GM21528 (cell line): ENCODE data around the gene CDH12.
"Not testable (repeated sequence)": the region's sequence is repeated elsewhere in the genome, so short reads cannot be mapped to it uniquely, and the experiment has no call there.

ENCODE experiments used
- ATAC-seq: cut with Tn5 transposase; IDR thresholded peaks from one replicate; pipeline ENCODE4 v1.9.1; 2021; ENCODE audit warnings: mild to moderate bottlenecking, moderate library complexity; ENCODE audit not compliant: unreplicated experiment, low FRiP score

The CDH12 gene

GRCh38 chr5:22329683-22330082 is 523.5 kb downstream of the CDH12 start:
- ATAC-seq, result no peak

GRCh38 chr5:22319798-22320197 is 533.3 kb downstream of the CDH12 start:
- no peak for ATAC-seq

GRCh38 chr5:22316294-22316693 is 536.9 kb downstream of the CDH12 start:
- no peak for ATAC-seq

- not testable (repeated sequence) for ATAC-seq
These were observed 538.1 kb downstream of the CDH12 start for GRCh38 chr5:22315052-22315451.

DNA sequence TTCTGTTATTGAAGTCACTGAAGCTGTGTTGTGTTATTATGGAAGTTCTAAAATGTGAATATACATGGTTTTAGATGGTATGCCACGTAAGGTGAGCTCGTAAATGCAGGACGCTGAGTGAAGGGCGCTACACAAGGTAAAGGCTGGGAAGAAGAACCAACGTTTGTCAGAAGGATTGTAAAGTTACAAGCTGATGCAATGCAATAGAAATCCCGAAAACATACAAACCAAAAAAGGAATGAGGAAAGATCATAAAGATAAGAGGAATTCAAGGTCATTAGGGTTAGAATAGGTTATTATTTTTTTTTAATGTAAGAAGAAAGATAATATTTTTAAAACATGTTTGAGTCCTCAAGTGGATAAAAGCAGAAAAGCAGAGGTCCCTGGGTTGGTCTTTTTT is 538.6 kb downstream of the CDH12 start:
- ATAC-seq, result no peak

DNA sequence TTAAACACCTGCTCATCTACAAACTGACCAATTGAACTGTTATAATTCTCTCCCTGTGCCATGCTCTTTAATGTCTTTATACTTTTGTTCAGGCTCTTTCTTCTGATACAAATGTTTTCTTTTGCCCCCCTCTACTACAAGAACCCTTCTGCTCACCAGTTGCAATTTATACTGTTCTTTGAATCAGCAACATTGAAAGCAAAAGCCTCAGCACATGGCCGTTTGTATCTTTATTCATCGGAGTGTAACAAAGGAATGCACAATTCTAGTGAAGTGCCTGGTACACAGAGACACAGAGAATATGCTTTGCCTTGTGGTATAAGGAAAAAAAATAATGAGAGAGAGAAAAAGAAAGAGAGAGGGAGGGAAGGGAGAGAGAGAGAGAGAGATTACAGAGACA is 547.1 kb downstream of the CDH12 start:
- no peak for ATAC-seq

- ATAC-seq, result no peak
These were observed 557.3 kb downstream of the CDH12 start for GRCh38 chr5:22295832-22296231.

DNA sequence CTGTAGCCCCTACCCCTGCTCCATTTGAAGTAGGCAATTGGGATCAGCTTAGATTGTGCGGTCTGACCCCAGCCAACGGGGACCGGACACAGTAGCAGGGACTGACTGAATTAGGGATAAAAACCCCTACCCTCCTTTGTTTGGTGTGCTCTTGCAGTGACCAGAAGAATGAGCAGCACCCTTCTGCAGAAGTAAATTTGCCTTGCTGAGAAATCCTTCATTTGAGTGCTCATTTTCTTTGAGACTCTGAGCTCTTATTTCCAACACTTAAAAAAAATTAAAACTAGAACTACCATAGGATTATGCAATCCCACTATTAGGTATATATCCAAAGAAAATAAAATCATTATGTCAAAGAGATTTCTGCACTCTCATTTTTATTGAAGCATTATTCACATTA is 560.0 kb downstream of the CDH12 start:
- no peak for ATAC-seq

DNA sequence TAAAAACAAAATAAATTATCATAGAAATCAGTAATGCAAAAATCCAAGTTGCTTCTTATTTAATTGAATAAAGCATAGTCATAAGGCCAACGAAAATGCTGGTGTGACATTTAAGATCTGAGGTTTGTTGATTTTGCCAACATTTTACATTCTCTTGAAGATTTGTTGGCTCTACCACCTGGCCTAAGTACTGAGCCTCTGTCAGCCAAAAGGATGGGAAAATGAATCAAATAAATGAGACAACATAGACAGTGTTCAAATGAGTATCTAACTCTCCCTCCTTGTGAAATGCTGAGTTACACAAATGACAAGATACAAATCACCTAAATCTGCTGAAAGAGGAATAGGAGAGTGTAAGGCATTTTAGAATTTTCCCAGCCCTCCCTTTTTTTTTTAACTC is 575.0 kb downstream of the CDH12 start:
- no peak for ATAC-seq

DNA sequence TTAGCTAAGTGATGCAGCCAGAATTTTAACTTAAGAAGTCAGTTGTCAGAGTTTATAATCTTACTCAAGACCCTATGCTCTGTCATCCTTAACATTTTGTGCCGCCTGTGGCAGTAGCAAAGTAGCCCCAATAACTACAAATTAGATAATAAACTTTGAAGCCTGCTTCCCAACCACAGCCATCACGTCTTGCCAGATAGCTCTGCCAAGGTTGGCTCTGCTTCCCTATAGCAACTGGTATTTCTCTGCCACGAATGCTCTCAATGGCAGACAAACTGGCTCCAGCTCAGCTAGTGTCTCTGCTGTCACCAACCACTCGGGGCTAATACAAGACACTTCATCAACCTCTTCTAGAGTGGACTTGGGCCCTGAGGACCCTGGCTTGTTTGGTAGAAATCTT is 576.1 kb downstream of the CDH12 start:
- ATAC-seq, result no peak

DNA sequence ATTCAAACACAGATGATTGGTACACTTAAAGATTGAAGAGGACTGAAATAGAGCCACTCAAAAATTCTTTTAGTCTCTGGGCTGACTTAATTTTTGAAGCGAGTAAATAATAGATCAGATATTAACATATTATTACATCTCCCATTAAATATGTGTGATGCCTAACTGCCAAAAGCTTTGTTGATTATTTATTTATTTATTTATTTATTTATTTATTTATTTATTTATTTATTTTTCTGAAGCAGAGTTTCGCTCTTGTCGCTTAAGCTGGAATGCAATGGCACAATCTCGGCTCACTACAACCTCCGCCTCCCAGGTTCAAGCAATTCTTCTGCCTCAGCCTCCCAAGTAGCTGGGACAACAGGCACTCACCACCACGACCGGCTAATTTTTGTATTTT is 587.3 kb downstream of the CDH12 start:
- ATAC-seq, result not testable (repeated sequence)

- ATAC-seq, result no peak
These were observed 595.0 kb downstream of the CDH12 start for GRCh38 chr5:22258139-22258538.

DNA sequence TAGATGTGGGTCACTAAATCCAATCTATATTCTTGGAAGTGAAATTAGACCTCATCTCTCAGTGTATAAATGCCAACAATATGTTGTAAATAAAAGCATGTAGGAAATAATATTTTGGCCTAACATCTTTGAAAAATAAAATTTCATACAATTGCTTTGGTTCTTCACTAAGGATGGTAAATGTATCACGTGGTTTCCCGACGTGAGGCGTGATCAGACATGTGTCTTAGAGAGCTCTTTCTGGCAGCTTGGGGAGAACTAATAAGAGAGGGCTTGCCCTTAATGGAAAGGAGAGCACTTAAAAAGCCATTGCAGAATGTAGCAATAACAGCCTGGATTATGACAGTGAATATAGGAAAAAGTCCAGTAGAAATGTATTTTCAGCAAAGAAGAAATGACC is 602.6 kb downstream of the CDH12 start:
- no peak for ATAC-seq

DNA sequence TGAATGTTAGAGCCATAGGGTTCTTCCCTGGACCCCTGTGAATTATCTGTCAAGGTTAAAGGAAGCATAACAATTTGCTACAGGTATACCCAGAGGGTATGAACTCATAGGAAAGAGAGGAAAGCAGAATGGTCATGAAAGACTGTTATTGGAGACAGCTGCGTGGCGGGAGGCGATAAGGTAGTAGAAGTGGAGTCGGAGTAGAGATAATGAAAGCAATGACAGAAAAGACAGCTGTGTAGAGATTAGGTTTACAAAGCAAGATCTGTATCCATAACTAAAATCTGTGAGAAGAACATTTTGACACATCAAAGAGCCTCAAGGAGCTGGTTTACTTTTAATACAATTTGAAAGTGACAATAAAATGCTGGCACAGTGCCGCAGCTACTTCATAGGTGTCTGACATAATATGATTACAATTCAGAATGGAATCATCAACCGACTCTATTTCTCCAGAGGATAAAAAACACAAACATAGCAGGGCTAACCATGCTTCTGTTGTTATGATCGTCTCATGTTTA is 603.9 kb downstream of the CDH12 start:
- no peak for ATAC-seq

DNA sequence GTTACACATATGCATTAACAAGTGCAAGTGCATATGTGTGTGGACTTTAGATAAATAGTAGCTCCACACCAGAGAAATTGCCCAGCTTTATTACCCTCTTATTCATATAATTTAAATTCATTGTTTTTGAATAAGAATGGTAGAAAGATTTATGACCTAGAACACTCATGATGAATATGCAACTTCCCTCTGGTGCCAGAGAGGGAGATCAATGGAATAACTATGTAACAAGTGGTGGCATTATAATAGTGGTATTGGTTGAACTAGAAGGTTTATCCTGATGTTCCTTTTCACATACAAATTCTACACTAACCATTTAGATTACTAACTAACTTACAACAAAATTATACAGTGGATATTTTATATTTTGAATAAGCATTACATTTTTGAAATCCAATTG is 607.4 kb downstream of the CDH12 start:
- no peak for ATAC-seq

DNA sequence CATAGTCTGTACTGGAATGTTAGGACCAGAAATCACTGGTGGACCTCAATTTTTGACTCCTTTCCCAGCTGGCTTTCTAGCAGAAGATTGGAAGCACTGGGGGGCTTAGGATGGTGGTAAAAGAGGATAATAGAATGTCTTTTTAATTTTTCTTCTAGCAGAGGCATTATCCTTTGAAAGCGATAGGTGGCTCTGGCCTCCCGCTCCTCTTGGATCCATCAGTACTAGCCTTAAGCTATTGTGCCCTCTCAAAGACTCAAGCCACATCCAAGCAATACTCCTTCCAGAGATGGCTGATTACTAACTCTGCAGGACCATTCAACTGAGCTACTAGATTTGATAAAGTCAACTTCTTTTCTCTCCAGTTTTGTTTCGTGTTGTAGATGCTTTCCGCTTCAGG is 610.6 kb downstream of the CDH12 start:
- ATAC-seq, result no peak

GRCh38 chr5:22238047-22238446 is 615.1 kb downstream of the CDH12 start:
- no peak for ATAC-seq

- no peak for ATAC-seq
These were observed 626.7 kb downstream of the CDH12 start for GRCh38 chr5:22226423-22226822.

- no peak for ATAC-seq
These were observed 630.1 kb downstream of the CDH12 start for GRCh38 chr5:22223079-22223478.

- not testable (repeated sequence) for ATAC-seq
These were observed 639.2 kb downstream of the CDH12 start for GRCh38 chr5:22213703-22214495.

DNA sequence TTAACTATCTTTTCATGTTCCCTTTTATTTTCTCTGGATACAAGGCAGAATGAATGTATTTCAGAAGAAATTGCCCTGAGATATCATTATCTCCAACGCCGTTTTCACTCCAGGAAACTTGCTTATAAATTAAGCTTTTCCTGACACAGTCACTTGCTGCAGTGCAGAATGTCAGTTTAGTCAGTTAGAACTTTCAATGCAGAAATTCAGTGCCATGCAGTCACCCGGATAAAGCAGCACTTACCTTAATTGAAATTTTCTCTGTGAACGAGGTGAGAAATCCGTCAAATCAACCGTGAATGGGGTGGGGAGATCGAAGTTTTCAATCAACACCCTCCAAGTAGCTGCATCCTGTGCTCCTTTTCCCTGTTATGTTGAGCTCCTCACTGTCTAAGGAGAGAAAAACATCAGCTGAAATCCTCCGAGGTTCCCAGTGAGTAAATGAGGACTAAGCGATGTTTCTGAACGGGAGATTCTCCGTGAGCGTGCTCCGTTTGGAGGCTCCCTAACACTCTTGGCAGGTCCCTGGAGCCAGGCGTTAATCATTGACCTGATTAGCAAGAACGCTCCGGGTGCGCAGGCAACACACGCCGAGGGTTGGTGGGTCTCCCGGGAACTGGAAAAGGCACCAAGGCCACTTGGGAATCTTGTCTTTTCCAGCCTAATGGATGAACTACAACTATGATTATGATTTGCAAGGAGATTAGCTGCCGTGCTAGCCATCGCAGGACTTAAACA is 640.7 kb downstream of the CDH12 start:
- ATAC-seq, result not testable (repeated sequence)

GRCh38 chr5:22208463-22208862 is 644.7 kb downstream of the CDH12 start:
- not testable (repeated sequence) for ATAC-seq
